SK-N-SH (cell line): Measurements from ENCODE around the gene ODAD2. TPM values are rescaled to one million over a fixed set of nuclear protein-coding genes. Genes with fewer than 3 reads are reported as not detected.

Experiments
- CTCF ChIA-PET: fragments of 300-600, 350-600 bp; formaldehyde crosslinking; extraction: SDS; loops from one replicate; lab custom pipeline; 2021; lab: Yijun Ruan, JAX
- POLR2A ChIA-PET: fragments of 350-600 bp; sonication (Branson Sonifier 250); formaldehyde crosslinking; extraction: SDS; loops from one replicate; lab custom pipeline; 2020; ENCODE audit warnings: antibody characterized with exemption, inconsistent platforms; lab: Yijun Ruan, JAX
- DNase-seq: peaks from one replicate; pipeline ENCODE4 v3.0.0; 2012
- H2AFZ ChIP-seq: fragments of 200-600 bp; sonication (generic); 2 replicates; pipeline ENCODE4 v1.8.1; 2016; ENCODE audit warnings: antibody characterized with exemption, mild to moderate bottlenecking, low read depth
- H3F3A ChIP-seq: fragments of 200-600 bp; sonication (generic); replicated peaks from 2 replicates; pipeline ENCODE3; 2016; ENCODE audit warnings: antibody characterized with exemption, mild to moderate bottlenecking; ENCODE audit not compliant: insufficient read depth
- H3K27ac ChIP-seq, 2 experiments: fragments of 200-500 bp in 1 of 2; fragments of 200-600 bp in 1 of 2; sonication (Bioruptor generic) in 1 of 2; sonication (generic), shearing (Covaris generic) in 1 of 2; 2 replicates each; pipeline versions ENCODE4 v1.5.1 to v1.6.1; 2014 to 2016; ENCODE audit warnings: low read depth in 2 of 2, inconsistent platforms in 1 of 2, low read length in 1 of 2, mild to moderate bottlenecking in 1 of 2, mixed read lengths in 1 of 2
- H3K27me3 ChIP-seq: fragments of 200-600 bp; sonication (generic), shearing (Covaris generic); 2 replicates; pipeline ENCODE4 v1.6.1; 2016; ENCODE audit warnings: mixed run types; ENCODE audit not compliant: insufficient read depth
- H3K36me3 ChIP-seq, 2 experiments: fragments of 200-500 bp in 1 of 2; fragments of 200-600 bp in 1 of 2; sonication (Bioruptor generic) in 1 of 2; sonication (generic) in 1 of 2; replicated peaks in 1 of 2; 2 replicates each; pipeline versions ENCODE3 to v1.5.1; 2014 to 2016; ENCODE audit warnings: low read length in 1 of 2, mild to moderate bottlenecking in 1 of 2; ENCODE audit not compliant: insufficient read depth in 2 of 2, control insufficient read depth in 1 of 2
- H3K4me1 ChIP-seq, 2 experiments: fragments of 200-500 bp in 1 of 2; fragments of 200-600 bp in 1 of 2; sonication (Bioruptor generic) in 1 of 2; sonication (generic), shearing (Covaris generic) in 1 of 2; 2 replicates each; pipeline versions ENCODE4 v1.5.1 to v1.6.1; 2014 to 2016; ENCODE audit warnings: low read depth in 1 of 2, low read length in 1 of 2, mixed run types in 1 of 2; ENCODE audit not compliant: insufficient read depth in 2 of 2, control insufficient read depth in 1 of 2
- H3K4me2 ChIP-seq: fragments of 200-600 bp; sonication (generic), shearing (Covaris generic); 2 replicates; pipeline ENCODE4 v1.6.1; 2017; ENCODE audit warnings: mixed run types
- H3K4me3 ChIP-seq, 2 experiments: fragments of 200-500 bp in 1 of 2; fragments of 200-600 bp in 1 of 2; sonication (Bioruptor generic) in 1 of 2; sonication (generic), shearing (Covaris generic) in 1 of 2; 2 replicates each; pipeline versions ENCODE4 v1.5.1 to v1.8.1; 2014 to 2016; ENCODE audit warnings: low read depth in 2 of 2, inconsistent platforms in 1 of 2, low read length in 1 of 2, mild to moderate bottlenecking in 1 of 2, mixed read lengths in 1 of 2, moderate library complexity in 1 of 2
- H3K79me2 ChIP-seq: fragments of 200-600 bp; sonication (generic); 2 replicates; pipeline ENCODE4 v1.8.1; 2017; ENCODE audit warnings: mild to moderate bottlenecking; ENCODE audit not compliant: insufficient read depth
- H3K9ac ChIP-seq: fragments of 200-600 bp; sonication (generic); 2 replicates; pipeline ENCODE4 v1.6.1; 2017; ENCODE audit warnings: mixed run types
- H3K9me2 ChIP-seq: fragments of 200-600 bp; sonication (generic); 2 replicates; pipeline ENCODE4 v1.6.1; 2017; ENCODE audit warnings: mixed run types
- H3K9me3 ChIP-seq: fragments of 200-600 bp; sonication (generic); 2 replicates; pipeline ENCODE4 v1.6.1; 2017; ENCODE audit warnings: mixed run types, mild to moderate bottlenecking, moderate library complexity
- H4K20me1 ChIP-seq: fragments of 200-600 bp; sonication (generic); 2 replicates; pipeline ENCODE4 v1.6.1; 2017; ENCODE audit warnings: mild to moderate bottlenecking, mixed run types; ENCODE audit not compliant: insufficient read depth
- CHD2 ChIP-seq: fragments of 150-350 bp; IDR thresholded peaks from 2 replicates; pipeline ENCODE4 v1.6.1; 2018; ENCODE audit warnings: low read length; ENCODE audit not compliant: partially characterized antibody
- CTCF ChIP-seq: fragments of 200-600 bp; sonication (generic); IDR thresholded peaks from 2 replicates; pipeline ENCODE4 v1.6.1; 2017; ENCODE audit warnings: antibody characterized with exemption, mild to moderate bottlenecking, moderate library complexity
- ELF1 ChIP-seq: IDR thresholded peaks from 2 replicates; pipeline ENCODE4 v1.4.0; 2012
- EP300 ChIP-seq, 2 experiments: IDR thresholded peaks; 2 replicates each; pipeline versions ENCODE4 v1.4.0 to v1.6.1; 2012; ENCODE audit warnings: borderline replicate concordance in 1 of 2, low read depth in 1 of 2, low read length in 1 of 2
- FOSL2 ChIP-seq: IDR thresholded peaks from 2 replicates; pipeline ENCODE4 v1.4.0; 2012; ENCODE audit warnings: low read depth, mild to moderate bottlenecking, moderate library complexity, borderline replicate concordance
- GATA2 ChIP-seq: sonication (generic); formaldehyde crosslinking; IDR thresholded peaks from 2 replicates; pipeline ENCODE4 v1.5.0; 2020; ENCODE audit warnings: mild to moderate bottlenecking, missing genetic modification reagents
- JUND ChIP-seq: IDR thresholded peaks from 2 replicates; pipeline ENCODE4 v1.4.0; 2012
- MEF2A ChIP-seq: IDR thresholded peaks from 2 replicates; pipeline ENCODE4 v1.4.0; 2012; ENCODE audit warnings: low read depth, borderline replicate concordance
- MXI1 ChIP-seq: IDR thresholded peaks from 2 replicates; pipeline ENCODE4 v1.6.1; 2012; ENCODE audit warnings: mild to moderate bottlenecking, low read depth, low read length, improper control_type of control experiment
- NFIC ChIP-seq: IDR thresholded peaks from 2 replicates; pipeline ENCODE4 v1.4.0; 2012; ENCODE audit warnings: borderline replicate concordance
- PBX3 ChIP-seq: IDR thresholded peaks from 2 replicates; pipeline ENCODE4; 2012
- POLR2AphosphoS5 ChIP-seq: IDR thresholded peaks from 2 replicates; pipeline ENCODE4 v1.6.1; 2012; ENCODE audit warnings: low read depth, low read length
- TCF12 ChIP-seq: IDR thresholded peaks from 2 replicates; pipeline ENCODE4 v1.4.0; 2012
- ZBTB33 ChIP-seq: IDR thresholded peaks from 2 replicates; pipeline ENCODE4 v1.4.0; 2012; ENCODE audit warnings: low read depth, borderline replicate concordance
- WGBS: methylation state at CpG from one replicate; pipeline ENCODE4 v1.1.6; 2017; ENCODE audit warnings: low lambda C conversion rate; 5-methylcytosine and 5-hydroxymethylcytosine counted together
- polyA plus RNA-seq, 3 experiments: library from polyadenylated mRNA; depleted of rRNA; stranded (reverse); fragments of >200 nt; gene quantifications; 2 replicates each; pipeline ENCODE4 v1.2.3, GENCODE V29; 2012

Gene ODAD2
- polyA plus RNA-seq, 1 of the 3 experiments (the other 2 are of a cell fraction): not detected

- ChIA-PET POLR2A (no interaction called here), CTCF (no interaction called here)
- H3K4me3 ChIP-seq: no peak overlapping the region
- no peak overlapping the region for H3K9ac ChIP-seq
- no peaks in the 10 kb centered on the region for H3K79me2 ChIP-seq
- H3K27ac ChIP-seq: no peak overlapping the region
- H3K36me3 ChIP-seq: no peaks in the 10 kb centered on the region
- H3F3A ChIP-seq: no peaks in the 10 kb centered on the region
- H2AFZ ChIP-seq: no peak overlapping the region
- 0% methylated on average over 4 of the region's 4 CpGs for WGBS
- DNase-seq: no peak
- no peaks in the 10 kb centered on the region for H4K20me1 ChIP-seq
- no peaks in the 10 kb centered on the region for H3K9me3 ChIP-seq
- H3K9me2 ChIP-seq: no peaks in the 10 kb centered on the region
- no peak overlapping the region for H3K4me2 ChIP-seq
- TF ChIP-seq PBX3: no peak
- TF ChIP-seq NFIC: no peak
- no peak for TF ChIP-seq MXI1
- no peak for TF ChIP-seq FOSL2
- TF ChIP-seq MEF2A: no peak
- no peak for TF ChIP-seq TCF12
- no peak for TF ChIP-seq EP300 (IDR thresholded peaks at IDR 0.05; ENCODE audit: borderline replicate concordance in 1 of 2, low read depth in 1 of 2, low read length in 1 of 2)
- TF ChIP-seq CTCF: no peak
- TF ChIP-seq ZBTB33: no peak
- TF ChIP-seq CHD2: no peak
- no peak for TF ChIP-seq POLR2AphosphoS5
- TF ChIP-seq GATA2: no peak
- TF ChIP-seq JUND: no peak
- no peaks in the 10 kb centered on the region; the same call in 1 of the 2 replicates for H3K27me3 ChIP-seq
- no peaks in the 10 kb centered on the region for H3K4me1 ChIP-seq
Measured at GRCh38 chr10:27805180-27805579, 193.7 kb downstream of the ODAD2 start.

GRCh38 chr10:27804136-27804535 is 194.7 kb downstream of the ODAD2 start:
- POLR2A ChIA-PET: no interaction called here

More at GRCh38 chr10:27804136-27804535, 194.7 kb downstream of the ODAD2 start:
- H3K4me3 ChIP-seq: no peak overlapping the region
- H3K4me1 ChIP-seq: no peaks in the 10 kb centered on the region
- WGBS: under 1% methylated on average over 7 of the region's 7 CpGs
- H3F3A ChIP-seq: no peaks in the 10 kb centered on the region
- H3K27me3 ChIP-seq: no peaks in the 10 kb centered on the region; the same call in 1 of the 2 replicates
- H2AFZ ChIP-seq: no peak overlapping the region
- H3K36me3 ChIP-seq: no peaks in the 10 kb centered on the region
- no peak overlapping the region for H3K27ac ChIP-seq
- no peak overlapping the region for H3K9ac ChIP-seq
- H4K20me1 ChIP-seq: no peaks in the 10 kb centered on the region
- no peaks in the 10 kb centered on the region for H3K79me2 ChIP-seq
- no peak overlapping the region for H3K4me2 ChIP-seq
- H3K9me3 ChIP-seq: no peaks in the 10 kb centered on the region
- DNase-seq: no peak
- TF ChIP-seq ELF1 (no peak), ZBTB33 (no peak)
- no peaks in the 10 kb centered on the region for H3K9me2 ChIP-seq
- CTCF ChIA-PET: no interaction called here
